Astrocyte (in vitro differentiated cells and primary cell): Measurements from ENCODE around the gene ATP13A4. TPM values are rescaled to one million over a fixed set of nuclear protein-coding genes. Genes with fewer than 3 reads are reported as not detected.

Source experiments
- DNase-seq: peaks from one replicate; pipeline ENCODE4 v3.0.0-alpha.2; 2010; ENCODE audit warnings: low read depth
- FAIRE-seq: peaks from 2 replicates; lab custom pipeline; 2011; peaks lifted over from hg19 to GRCh38; lab: Jason Lieb, UNC
- H2AFZ ChIP-seq: 2 replicates; pipeline ENCODE4 v1.6.0; 2012; ENCODE audit warnings: low read depth, low read length, inconsistent platforms
- H3K27ac ChIP-seq: 2 replicates; pipeline ENCODE4 v1.5.1; 2011; ENCODE audit warnings: low read depth, low read length, inconsistent platforms
- H3K27me3 ChIP-seq: 2 replicates; pipeline ENCODE4 v1.6.0; 2011; ENCODE audit warnings: low read length, inconsistent platforms; ENCODE audit not compliant: insufficient read depth
- H3K36me3 ChIP-seq: 2 replicates; pipeline ENCODE4 v1.5.1; 2011; ENCODE audit warnings: low read length, inconsistent platforms; ENCODE audit not compliant: insufficient read depth
- H3K4me1 ChIP-seq: 2 replicates; pipeline ENCODE4 v1.5.1; 2011; ENCODE audit warnings: low read length, inconsistent platforms; ENCODE audit not compliant: insufficient read depth
- H3K4me2 ChIP-seq: 2 replicates; pipeline ENCODE4 v1.6.0; 2012; ENCODE audit warnings: low read length, inconsistent platforms
- H3K4me3 ChIP-seq: 2 replicates; pipeline ENCODE4 v1.5.1; 2011; ENCODE audit warnings: low read depth, mild to moderate bottlenecking, low read length, inconsistent platforms; ENCODE audit not compliant: insufficient read depth
- H3K79me2 ChIP-seq: 2 replicates; pipeline ENCODE4 v1.6.0; 2012; ENCODE audit warnings: mild to moderate bottlenecking, low read length, inconsistent platforms; ENCODE audit not compliant: insufficient read depth
- H3K9ac ChIP-seq: 2 replicates; pipeline ENCODE4 v1.6.0; 2012; ENCODE audit warnings: mild to moderate bottlenecking, low read length, inconsistent platforms
- H3K9me3 ChIP-seq: 2 replicates; pipeline ENCODE4 v1.5.1; 2012; ENCODE audit warnings: low read depth, mild to moderate bottlenecking, low read length, inconsistent platforms; ENCODE audit not compliant: insufficient read depth
- H4K20me1 ChIP-seq: 2 replicates; pipeline ENCODE4 v1.6.0; 2012; ENCODE audit warnings: low read length, inconsistent platforms; ENCODE audit not compliant: insufficient read depth
- H3K27ac Mint-ChIP-seq: one replicate; pipeline ENCODE4 v1.8.0; 2021; ENCODE audit warnings: mild to moderate bottlenecking, mixed read lengths; ENCODE audit not compliant: unreplicated experiment
- H3K27me3 Mint-ChIP-seq: one replicate; pipeline ENCODE4 v1.8.0; 2021; ENCODE audit warnings: low read depth, mixed read lengths; ENCODE audit not compliant: unreplicated experiment
- H3K36me3 Mint-ChIP-seq: one replicate; pipeline ENCODE4 v1.8.0; 2021; ENCODE audit warnings: low read depth, mixed read lengths; ENCODE audit not compliant: unreplicated experiment
- H3K4me1 Mint-ChIP-seq: one replicate; pipeline ENCODE4 v1.8.0; 2021; ENCODE audit warnings: low read depth, mixed read lengths; ENCODE audit not compliant: unreplicated experiment
- H3K4me3 Mint-ChIP-seq: one replicate; pipeline ENCODE4 v1.8.0; 2021; ENCODE audit warnings: mild to moderate bottlenecking, moderate library complexity, mixed read lengths; ENCODE audit not compliant: unreplicated experiment
- H3K9me3 Mint-ChIP-seq: one replicate; pipeline ENCODE4 v1.8.0; 2021; ENCODE audit warnings: mild to moderate bottlenecking, mixed read lengths; ENCODE audit not compliant: unreplicated experiment
- EZH2 ChIP-seq: IDR thresholded peaks from 2 replicates; pipeline ENCODE4 v1.6.1; 2012; ENCODE audit warnings: mild to moderate bottlenecking, low read length, inconsistent platforms; ENCODE audit not compliant: insufficient read depth
- total RNA-seq: library from RNA; stranded (reverse); gene quantifications from 2 replicates; pipeline ENCODE4 v1.2.1, GENCODE V29; 2021
- TF ChIP-seq, protein P1 (sequence below): IDR thresholded peaks from 2 replicates; pipeline ENCODE4 v1.5.1; 2011; ENCODE audit warnings: low read depth, mild to moderate bottlenecking, inconsistent platforms, low read length, moderate library complexity; ENCODE audit not compliant: insufficient read depth

The ATP13A4 gene
- total RNA-seq, 1 donor from 2014 or later, result 0.34 TPM

GRCh38 chr3:193572426-193572908, 17.8 kb upstream of the ATP13A4 start:
- Histone ChIP-seq H3K27ac (no peak overlapping the region), H4K20me1 (no peaks in the 10 kb centered on the region), H3K9me3 (no peaks in the 10 kb centered on the region), H3K4me1 (no peaks in the 10 kb centered on the region), H3K79me2 (no peaks in the 10 kb centered on the region), H3K36me3 (no peaks in the 10 kb centered on the region), H3K4me2 (no peak overlapping the region), H2AFZ (no peak overlapping the region), H3K4me3 (no peak overlapping the region), H3K27me3 (no peaks in the 10 kb centered on the region), H3K9ac (no peak overlapping the region)
- DNase-seq (peak; percentile 34), FAIRE-seq (peak; percentile 83)
- peaks cover 13% of the 10 kb centered on the region for H3K4me1 Mint-ChIP-seq
- TF ChIP-seq, protein P1, sequence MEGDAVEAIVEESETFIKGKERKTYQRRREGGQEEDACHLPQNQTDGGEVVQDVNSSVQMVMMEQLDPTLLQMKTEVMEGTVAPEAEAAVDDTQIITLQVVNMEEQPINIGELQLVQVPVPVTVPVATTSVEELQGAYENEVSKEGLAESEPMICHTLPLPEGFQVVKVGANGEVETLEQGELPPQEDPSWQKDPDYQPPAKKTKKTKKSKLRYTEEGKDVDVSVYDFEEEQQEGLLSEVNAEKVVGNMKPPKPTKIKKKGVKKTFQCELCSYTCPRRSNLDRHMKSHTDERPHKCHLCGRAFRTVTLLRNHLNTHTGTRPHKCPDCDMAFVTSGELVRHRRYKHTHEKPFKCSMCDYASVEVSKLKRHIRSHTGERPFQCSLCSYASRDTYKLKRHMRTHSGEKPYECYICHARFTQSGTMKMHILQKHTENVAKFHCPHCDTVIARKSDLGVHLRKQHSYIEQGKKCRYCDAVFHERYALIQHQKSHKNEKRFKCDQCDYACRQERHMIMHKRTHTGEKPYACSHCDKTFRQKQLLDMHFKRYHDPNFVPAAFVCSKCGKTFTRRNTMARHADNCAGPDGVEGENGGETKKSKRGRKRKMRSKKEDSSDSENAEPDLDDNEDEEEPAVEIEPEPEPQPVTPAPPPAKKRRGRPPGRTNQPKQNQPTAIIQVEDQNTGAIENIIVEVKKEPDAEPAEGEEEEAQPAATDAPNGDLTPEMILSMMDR, result peak; percentile 81
- no peak for TF ChIP-seq EZH2
- no peaks in the 10 kb centered on the region for H3K27me3 Mint-ChIP-seq
- H3K36me3 Mint-ChIP-seq, result no peaks in the 10 kb centered on the region
- H3K9me3 Mint-ChIP-seq, result no peaks in the 10 kb centered on the region
- H3K27ac Mint-ChIP-seq, result no peak overlapping the region
- H3K4me3 Mint-ChIP-seq, result no peak overlapping the region

GRCh38 chr3:193569119-193569518, 14.4 kb upstream of the ATP13A4 start:
- Mint-ChIP-seq H3K27ac (no peak overlapping the region), H3K36me3 (no peaks in the 10 kb centered on the region), H3K4me1 (peaks cover 7% of the 10 kb centered on the region), H3K9me3 (no peaks in the 10 kb centered on the region), H3K27me3 (no peaks in the 10 kb centered on the region), H3K4me3 (no peak overlapping the region)
- Histone ChIP-seq H3K27me3 (no peaks in the 10 kb centered on the region), H3K9me3 (no peaks in the 10 kb centered on the region), H3K27ac (no peak overlapping the region), H3K4me3 (no peak overlapping the region), H3K4me2 (no peak overlapping the region), H3K4me1 (no peaks in the 10 kb centered on the region), H3K36me3 (no peaks in the 10 kb centered on the region), H3K9ac (no peak overlapping the region), H2AFZ (no peak overlapping the region), H3K79me2 (no peaks in the 10 kb centered on the region), H4K20me1 (no peaks in the 10 kb centered on the region)
- TF ChIP-seq, protein P1, result no peak
- TF ChIP-seq EZH2, result no peak
- FAIRE-seq (no peak), DNase-seq (no peak)

- Mint-ChIP-seq H3K4me3 (no peak overlapping the region), H3K4me1 (no peaks in the 10 kb centered on the region), H3K36me3 (no peaks in the 10 kb centered on the region), H3K9me3 (no peaks in the 10 kb centered on the region), H3K27ac (no peak overlapping the region), H3K27me3 (no peaks in the 10 kb centered on the region)
- DNase-seq (no peak), FAIRE-seq (no peak)
- no peaks in the 10 kb centered on the region for H3K4me1 ChIP-seq
- no peak overlapping the region for H3K4me2 ChIP-seq
- H3K9me3 ChIP-seq, result no peaks in the 10 kb centered on the region
- no peaks in the 10 kb centered on the region for H4K20me1 ChIP-seq
- TF ChIP-seq EZH2, result no peak
- TF ChIP-seq, protein P1, result no peak
- H3K27me3 ChIP-seq, result no peaks in the 10 kb centered on the region
- no peaks in the 10 kb centered on the region for H3K79me2 ChIP-seq
- H3K27ac ChIP-seq, result no peak overlapping the region
- H3K9ac ChIP-seq, result no peak overlapping the region
- no peaks in the 10 kb centered on the region for H3K36me3 ChIP-seq
- no peak overlapping the region for H3K4me3 ChIP-seq
- no peak overlapping the region for H2AFZ ChIP-seq
Observed at GRCh38 chr3:193564012-193564411, 9.3 kb upstream of the ATP13A4 start.
